ENCODE results near the gene SECTM1.
"Not testable (repeated sequence)": the region's sequence is repeated elsewhere in the genome, so short reads cannot be mapped to it uniquely, and the experiment has no call there.

Gene SECTM1

DNA sequence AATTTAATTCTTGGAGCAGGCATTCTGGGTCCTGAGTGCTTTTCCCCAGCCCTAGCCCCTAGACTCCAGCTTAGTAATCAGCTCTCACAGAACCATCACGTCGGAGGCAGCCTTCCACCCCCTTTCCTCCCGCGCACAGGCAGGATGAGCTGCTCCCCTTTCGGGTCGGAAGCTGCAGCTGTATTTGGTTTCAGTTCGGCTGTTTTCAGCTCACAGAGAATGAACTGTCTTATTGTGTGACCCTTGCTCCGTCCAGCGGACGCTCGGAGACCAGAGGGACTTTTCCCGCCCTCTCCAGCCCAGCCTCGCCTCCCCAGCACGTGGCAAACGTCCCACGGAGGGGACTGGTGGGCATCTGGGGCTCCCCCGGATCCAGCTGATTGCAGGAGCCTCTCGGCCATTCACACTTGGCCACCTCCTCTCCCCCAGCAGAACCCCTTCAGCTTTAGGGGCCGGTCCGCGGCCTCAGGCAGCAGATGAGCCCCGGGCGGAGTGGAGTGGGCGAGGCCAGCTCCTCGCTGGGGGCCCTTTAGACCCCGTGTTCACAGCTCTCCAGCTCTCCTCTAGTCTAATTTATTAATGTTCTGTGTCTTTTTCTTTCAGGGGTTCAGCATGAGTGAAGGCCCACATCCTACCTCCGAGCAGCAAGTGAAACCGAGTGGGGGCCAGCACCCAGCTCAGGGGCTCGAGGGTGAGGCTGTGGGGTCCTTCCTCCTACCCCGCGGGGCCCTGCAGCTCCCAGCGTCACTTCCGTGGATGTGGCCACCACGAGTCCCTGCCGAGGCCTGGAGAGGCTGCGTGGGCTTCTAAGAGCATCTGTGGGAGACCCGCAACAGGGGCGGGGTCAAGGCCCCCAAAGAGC is 37.1 kb upstream of the SECTM1 start:
- peak in 1 of 2 donors; percentile 24 for DNase-seq (ENCODE audit: low read depth in 1 of 2, low spot score in 1 of 2)

DNA sequence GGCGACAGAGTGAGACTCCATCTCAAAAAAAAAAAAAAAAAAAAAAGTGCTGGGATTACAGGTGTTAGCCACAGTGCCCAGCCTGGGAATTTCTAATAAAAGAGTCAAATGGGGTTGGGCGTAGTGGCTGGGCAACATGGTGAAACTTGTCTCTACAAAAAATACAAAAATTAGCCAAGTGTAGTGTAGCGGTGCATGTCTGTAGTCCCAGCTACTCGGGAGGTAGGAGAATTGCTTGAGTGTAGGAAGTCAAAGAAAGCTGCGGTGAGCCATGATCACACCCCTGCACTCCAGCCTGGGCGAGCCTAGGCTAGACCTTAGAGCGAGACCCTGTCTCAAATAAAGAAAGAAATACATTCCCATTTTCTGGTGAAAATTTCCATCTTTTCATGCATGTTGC is 35.6 kb upstream of the SECTM1 start:
- no peak for DNase-seq (ENCODE audit: low read depth in 1 of 2, low spot score in 1 of 2)

DNA sequence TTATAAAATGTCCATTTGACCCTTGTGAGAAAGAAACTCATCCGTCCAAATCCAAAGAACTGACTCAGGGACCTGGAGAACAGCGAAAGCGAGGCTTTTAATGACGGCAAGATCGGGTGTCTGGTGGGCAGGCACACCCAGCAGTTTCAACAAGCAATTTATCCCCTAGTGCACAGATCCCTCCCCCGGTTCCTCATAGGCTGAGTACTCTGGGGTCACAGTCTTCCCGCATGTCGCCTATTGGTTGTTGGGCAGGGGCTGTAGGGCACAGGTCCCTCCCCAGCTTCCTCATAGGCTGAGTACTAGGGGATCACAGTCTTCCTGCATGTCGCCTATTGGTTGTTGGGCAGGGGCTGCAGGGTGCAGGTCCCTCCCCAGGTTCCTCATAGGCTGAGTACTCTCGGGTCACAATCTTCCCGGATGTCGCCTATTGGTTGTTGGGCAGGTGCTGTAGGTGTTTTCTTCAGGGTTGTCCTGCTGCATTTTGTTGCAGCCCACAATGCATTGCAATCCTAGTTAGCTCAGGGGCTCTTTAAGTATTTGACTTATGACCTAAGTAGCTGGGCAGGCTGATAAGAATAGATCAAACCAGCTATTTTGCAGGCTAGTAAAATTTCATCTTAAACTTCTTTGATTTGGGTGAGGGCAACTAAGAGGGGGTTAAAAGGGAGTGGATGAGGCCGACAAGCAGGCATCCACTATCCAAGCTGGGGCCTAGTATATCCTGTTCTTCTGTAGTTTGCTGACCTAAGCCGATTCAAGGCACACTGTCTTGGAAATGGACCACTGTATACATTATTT is 34.4 kb upstream of the SECTM1 start:
- DNase-seq (ENCODE audit: low read depth in 1 of 2, low spot score in 1 of 2): no peak

DNA sequence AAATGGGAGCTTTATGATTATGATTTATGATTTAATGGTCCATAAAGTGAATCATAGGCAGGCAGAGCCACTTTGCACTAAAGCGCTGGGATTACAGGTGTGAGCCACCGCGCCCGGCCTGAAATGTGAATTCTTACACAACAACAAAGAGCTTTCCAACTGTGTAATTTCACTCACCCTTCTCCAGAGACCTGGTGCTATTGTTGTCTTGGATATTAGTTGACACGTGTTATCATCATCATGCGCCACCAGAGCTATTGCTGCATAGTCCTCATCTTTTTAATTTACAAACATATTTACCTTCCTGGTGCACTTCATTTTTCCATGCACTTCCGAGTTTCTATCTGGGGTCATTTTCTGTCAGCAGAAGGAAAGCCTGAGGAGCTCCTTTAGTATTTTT is 33.2 kb upstream of the SECTM1 start:
- no peak for DNase-seq (ENCODE audit: low read depth in 1 of 2, low spot score in 1 of 2)

DNA sequence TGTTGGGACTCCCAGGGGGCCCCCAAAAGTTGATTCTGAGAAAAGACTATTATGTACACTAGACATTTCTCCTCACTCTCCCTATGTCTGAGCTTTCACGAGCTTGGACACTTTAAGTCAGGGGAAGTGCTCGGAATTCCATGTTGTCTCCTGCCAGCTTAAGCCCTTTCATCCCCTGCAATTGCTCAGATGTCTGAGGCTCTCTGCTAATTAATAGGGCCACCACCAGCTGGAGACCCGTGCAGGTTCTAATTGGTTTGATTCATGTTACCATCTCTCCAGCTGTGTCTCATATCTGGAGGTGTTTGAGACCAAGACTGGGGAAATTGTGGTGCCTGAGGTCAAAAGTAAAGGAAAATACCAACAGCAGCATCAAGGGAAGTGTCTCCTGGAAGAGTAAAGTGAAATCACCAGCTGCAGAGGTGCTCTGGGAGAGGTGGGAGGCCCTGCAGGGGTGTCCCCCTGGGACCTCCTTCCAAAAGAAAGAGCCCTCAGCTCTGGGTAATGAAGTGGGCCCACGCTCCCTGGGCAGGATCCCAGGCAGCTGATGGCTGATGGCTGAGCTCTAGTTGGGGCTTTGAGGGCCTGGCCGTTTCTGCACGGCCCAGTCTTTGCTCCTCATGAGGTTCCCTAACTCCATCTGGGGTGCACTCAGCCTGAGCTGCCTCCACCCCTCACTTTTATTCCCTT is 32.2 kb upstream of the SECTM1 start:
- DNase-seq (ENCODE audit: low read depth in 1 of 2, low spot score in 1 of 2): no peak

DNA sequence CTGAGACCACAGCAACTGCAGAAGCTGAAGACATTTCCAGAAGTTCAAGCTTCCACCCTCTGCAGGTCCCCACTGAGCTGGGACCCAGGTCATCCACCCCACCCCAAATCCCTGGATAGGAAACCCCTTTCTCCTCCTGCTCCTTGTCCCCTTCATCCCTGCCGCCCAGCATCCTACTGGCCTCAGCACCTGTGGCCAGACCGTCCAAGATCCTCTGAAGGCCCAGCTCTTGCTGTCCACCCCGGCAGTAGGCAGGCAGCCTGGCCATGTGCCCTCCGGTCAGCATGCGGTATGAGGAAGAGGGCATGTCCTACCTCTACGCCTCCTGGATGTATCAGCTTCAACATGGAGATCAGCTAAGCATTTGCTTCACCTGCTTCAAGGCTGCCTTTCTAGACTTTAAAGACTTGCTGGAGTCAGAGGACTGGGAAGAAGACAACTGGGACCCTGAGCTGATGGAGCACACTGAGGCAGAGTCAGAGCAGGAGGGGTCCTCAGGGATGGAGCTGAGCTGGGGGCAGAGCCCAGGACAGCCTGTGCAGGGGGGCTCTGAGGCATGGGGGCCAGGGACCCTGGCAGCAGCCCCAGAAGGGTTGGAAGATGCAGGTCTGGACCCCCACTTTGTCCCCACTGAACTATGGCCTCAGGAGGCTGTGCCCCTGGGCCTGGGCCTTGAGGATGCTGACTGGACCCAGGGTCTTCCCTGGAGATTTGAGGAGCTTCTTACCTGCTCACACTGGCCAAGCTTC is 28.5 kb upstream of the SECTM1 start:
- no peak for DNase-seq (ENCODE audit: low read depth in 1 of 2, low spot score in 1 of 2)

DNA sequence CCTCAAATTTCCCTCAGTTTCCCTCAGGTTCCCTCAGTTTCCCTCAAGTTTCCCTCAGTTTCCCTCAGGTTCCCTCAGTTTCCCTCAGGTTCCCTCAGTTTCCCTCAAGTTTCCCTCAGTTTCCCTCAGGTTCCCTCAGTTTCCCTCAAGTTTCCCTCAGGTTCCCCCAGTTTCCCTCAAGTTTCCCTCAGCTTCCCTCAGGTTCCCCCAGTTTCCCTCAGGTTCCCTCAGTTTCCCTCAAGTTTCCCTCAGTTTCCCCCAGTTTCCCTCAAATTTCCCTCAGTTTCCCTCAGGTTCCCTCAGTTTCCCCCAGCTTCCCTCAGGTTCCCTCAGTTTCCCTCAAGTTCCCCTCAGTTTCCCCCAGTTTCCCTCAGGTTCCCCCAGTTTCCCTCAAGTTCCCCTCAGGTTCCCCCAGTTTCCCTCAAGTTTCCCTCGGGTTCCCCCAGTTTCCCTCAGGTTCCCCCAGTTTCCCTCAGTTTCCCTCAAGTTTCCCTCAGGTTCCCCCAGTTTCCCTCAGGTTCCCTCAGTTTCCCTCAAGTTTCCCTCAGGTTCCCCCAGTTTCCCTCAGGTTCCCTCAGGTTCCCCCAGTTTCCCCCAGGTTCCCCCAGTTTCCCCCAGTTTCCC is 26.0 kb upstream of the SECTM1 start:
- not testable (repeated sequence) for DNase-seq (ENCODE audit: low read depth in 1 of 2, low spot score in 1 of 2)

DNA sequence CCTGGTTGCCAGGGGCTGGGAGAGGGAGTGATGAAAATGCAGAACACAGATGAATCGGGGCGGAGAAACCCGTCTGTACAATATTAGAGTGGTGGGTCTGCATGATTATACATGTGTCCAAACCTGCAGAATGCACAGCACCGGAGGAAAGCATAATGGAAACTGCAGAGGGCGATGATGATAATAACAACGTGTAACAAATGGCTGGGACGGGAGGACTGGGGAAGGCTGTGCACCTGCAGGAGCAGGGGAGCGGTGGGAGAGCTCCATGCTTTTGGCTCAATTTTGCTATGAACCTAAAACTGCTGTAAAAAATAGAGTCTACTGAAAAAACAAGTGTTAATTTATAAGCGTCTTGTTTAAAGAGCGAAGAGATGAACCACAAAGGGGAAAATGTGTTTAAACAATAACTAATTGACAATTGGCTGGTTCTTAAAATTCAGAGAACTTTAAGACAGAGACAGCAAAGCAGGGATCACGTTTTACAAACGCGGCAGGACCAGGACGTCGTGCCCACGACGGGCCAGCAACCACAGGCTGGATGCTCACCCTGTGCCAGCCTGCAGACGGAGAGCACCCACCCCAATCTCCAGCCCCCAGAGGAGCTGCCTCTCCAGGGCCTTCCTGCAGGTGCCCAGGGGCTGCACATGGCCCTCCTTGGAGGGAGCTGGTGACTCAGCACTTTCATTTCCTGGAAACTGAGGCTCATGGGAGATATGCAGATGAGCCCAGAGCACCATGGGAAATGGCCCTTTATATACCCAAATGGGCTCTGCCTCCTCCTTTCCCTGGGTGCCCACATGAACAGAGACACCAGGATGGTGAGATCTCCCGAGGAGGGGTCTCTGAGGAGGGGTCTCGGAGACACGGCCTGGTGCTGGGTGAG is 25.1 kb upstream of the SECTM1 start, which contains the start of gene TEX19:
Gene TEX19, plus strand, starts transcription at position 783 of the 886 bp plus-strand sequence. CDS start 2,904 bp downstream, outside the sequence.
- no peak for DNase-seq (ENCODE audit: low read depth in 1 of 2, low spot score in 1 of 2)

DNA sequence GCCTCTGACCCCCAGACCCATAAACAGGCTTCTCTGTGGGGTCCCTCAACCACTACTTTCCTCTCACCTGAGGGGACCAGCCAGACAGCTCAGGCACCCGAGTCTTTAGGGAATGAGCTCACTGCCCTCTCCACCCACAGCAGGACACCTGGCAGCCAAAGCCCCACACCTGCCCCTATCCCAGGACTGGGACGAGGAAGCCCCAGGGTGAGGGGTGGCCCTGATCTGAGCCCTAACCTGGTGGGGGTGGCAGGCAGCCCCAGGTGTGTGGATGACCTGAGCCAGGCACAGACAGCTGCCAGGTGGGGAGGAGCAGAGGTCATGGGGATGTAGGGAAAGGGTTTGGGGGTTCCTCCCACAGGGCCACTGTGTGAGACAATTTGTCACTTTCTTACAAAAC is 23.8 kb upstream of the SECTM1 start:
- DNase-seq (ENCODE audit: low read depth in 1 of 2, low spot score in 1 of 2): no peak

DNA sequence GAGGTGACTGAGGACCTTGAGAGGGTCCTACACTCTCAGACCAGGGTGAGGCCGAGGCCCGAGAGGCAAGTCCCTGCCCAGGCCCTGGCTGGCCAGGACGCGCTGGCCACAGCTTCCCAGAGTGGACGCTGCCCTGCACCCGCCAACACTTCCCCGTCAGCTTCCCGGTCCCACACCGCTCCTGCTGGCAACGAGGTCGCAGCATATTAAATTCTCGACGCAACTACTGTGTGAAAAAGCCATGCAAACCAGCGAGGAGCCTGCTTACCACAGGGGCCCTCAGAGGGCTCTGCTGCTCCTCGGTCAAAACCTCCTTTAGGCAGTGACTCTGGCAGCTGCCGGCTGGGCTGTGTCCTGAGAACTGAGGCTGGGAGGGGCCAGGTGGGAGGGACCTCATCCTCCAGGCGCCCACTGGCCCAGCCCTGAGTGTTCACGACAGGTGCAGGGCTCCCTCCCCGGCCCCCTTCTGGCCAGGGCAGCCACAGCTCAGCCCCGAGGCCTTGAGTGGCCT is 23.3 kb upstream of the SECTM1 start:
- no peak for DNase-seq (ENCODE audit: low read depth in 1 of 2, low spot score in 1 of 2)

DNA sequence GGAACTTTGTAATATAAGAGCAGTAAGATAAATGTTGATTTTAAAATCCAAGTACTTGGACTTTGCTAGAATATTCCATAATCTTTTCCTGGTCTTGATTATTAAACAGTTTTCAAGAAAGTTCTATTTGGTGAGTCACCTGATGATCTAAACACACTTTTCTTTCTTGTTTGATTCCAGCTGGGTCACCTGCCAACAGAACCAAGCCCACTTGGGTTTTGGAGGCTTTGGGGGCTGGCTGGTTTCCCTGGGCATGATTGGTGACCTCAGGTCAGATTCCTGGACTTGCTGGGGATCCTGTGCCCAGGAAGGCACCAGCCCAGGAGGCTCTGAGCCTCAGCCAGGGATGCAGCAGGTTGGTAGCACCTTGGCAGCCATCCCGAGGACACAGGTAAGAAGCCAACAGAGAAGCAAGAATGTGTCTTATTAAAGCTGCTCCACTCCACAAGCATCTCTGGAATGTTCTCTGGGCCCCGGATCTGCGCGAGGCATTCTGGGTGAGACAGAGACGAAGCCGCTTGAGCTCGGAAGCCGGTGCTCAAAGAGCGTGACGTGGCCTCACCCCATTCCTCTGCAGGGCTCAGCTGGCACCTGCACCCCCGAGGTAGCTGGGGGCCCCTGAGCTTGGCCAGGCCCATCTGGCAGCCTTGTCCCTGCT is 22.3 kb upstream of the SECTM1 start:
- DNase-seq (ENCODE audit: low read depth in 1 of 2, low spot score in 1 of 2): no peak

DNA sequence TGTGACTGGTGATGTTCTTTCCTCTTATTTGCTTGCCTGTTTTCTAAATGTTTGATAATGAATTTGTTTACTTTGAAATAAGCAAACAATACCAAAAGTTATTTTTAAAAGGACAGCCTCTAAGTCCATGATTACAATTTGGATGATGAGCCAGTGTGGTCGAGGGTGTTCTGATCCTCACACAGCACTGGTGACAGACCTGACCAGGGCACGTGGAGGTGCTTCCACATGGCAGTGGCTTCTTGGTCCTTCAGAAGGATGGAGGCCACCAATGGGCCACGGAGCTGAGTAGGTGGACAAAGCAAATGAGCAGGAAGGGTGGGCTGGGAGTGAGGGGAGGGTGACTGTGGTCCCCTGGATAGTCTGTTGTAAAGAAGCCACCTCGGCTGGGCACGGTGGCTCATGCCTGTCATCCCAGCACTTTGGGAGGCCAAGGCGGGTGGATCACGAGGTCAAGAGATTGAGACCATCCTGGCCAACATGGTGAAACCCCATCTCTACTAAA is 21.3 kb upstream of the SECTM1 start:
- DNase-seq (ENCODE audit: low read depth in 1 of 2, low spot score in 1 of 2): no peak

DNA sequence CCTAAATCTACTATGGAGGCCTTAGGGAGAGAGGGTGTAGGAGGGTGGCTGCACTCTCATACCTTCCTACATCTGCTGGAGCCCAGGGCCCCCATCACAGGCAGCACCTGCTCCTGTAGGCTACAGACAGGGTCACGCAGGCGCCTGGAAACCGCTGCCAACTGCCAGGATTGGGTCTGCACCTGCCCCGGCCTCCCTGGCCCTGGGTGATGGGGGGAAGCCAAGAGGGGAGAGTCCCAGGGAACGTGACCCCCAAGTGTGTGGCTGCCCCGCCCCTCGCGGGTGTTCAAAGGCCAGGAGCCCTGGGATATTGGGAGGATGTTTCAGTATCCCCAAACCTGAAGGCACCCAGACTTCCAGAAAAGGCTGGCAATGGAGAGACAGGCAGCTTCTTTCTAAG is 19.9 kb upstream of the SECTM1 start:
- DNase-seq (ENCODE audit: low read depth in 1 of 2, low spot score in 1 of 2): no peak

DNA sequence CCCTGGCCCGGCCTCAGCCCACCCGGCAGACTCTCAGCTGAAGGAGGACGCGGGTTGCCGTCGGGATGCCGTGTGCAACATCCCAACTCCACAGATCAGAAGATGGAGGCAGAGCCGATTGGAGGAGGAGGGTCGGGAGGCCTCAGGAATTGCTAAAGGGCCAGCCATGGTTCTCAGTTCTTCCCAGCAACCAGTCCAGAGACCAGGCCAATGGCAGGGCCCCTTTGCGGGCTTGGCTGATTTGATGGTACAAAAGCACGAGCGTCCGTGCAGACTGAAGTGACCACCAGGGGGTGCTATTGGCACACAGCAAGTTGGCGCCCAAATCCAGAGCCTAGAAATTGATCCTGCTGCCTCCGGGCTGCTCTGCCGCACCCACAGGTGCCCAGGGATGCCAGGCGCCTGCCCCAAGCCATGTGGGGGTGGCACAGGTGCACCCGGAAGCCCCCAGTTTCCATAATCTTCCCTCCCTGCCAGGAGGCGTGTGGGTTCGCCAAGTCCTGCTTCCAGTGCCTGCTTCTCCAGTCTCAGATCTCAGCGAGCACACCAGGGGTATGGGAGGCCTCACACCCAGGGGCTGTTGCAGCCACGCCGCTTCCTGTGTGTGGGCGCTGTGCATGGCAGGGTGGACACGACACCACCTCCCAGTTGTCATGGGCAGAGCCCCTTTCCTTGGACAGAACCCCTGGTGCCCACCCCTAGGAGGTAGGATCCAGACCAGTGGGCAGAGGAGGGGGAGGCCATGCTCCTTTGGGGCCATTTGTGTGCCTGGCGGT is 18.3 kb upstream of the SECTM1 start:
- peak; percentile 60 to 62 for DNase-seq (ENCODE audit: low read depth in 1 of 2, low spot score in 1 of 2)

DNA sequence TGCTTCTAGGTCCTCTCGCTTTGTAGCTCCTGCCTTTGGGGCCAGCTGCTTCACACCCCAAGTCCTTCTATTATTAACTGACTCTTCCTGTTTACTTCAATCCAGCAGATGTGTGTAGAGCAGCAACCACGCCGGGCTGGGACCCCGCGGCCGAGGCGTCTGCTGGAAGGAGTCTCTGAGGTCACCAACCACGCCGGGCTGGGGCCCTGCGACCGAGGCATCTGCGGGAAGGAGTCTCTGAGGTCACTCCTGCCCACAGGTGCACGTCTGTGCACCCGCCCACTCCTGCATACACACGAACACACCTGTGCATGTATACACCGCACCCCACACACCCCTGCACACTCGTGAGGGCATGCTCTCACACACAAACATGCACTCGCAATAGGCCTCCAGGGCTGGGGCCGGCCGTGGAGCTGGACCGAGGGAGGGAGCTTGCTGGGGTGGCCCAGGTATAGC is 17.7 kb upstream of the SECTM1 start:
- DNase-seq (ENCODE audit: low read depth in 1 of 2, low spot score in 1 of 2): no peak

DNA sequence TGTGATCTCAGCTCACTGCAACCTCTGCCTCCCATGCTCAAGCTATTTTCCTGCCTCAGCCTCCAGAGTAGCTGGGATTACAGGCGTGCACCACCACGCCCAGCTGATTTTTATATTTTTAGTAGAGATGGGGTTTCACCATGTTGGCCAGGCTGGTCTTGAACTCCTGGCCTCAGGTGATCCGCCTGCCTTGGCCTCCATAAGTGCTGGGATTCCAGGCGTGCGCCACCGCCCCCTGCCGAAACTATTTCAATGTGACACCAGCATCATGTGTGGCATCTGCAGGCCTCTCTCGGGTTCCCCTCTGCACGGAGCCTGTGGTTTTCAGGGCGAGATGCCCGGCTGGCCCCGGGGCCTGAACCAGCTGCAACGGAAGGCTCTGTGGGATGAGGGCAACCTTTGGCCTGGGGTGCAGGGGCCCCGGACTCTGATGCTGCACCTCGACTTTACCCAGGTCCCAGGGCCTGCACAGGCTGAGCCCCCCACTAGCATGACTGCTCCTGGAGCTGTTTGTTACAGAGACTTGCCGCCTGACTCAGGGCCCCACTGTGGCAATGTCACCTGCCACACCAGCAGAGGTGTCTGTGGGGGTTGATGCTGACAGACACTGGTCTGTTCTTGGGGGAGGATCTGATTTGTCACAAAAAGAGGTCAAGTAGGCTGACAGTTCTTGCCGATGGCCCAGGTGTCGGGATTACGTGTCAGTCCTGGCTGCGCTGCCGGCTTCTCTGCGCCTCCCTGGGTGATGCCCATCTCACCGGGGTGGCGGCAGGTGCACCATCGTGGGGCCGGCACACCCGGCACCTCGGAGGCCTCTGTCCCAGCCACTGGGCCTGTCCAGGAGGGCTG is 16.8 kb upstream of the SECTM1 start:
- peak in 1 of 2 donors; percentile 35 for DNase-seq (ENCODE audit: low read depth in 1 of 2, low spot score in 1 of 2)

DNA sequence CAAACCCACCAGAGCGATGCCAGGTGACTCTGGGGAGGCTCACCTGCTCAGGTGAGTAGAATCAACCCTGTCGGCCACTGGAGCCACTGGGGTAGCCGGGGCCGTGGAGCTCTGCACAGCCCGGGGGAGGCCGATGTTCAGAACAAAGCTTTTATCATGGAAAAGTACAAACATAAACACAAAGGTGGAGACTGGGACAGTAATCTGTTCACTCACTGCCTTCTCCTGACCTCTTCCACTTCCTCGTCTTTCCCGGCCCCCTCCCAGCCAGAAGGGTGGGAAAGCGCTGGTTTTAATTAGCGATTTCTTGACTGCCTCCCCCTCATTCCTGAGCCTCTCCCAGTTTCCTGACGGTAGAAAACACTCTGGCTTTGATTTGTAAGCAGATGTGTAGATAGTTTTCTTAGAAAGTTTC is 15.7 kb upstream of the SECTM1 start:
- DNase-seq (ENCODE audit: low read depth in 1 of 2, low spot score in 1 of 2): no peak
